Astrocyte (in vitro differentiated cells and primary cell): ENCODE measurements around the gene F12.
"Not testable (repeated sequence)": the region's sequence is repeated elsewhere in the genome, so short reads cannot be mapped to it uniquely, and the experiment has no call there.

Experiments
- EZH2 ChIP-seq: IDR thresholded peaks from 2 replicates; pipeline ENCODE4 v1.6.1; 2012; ENCODE audit warnings: mild to moderate bottlenecking, low read length, inconsistent platforms; ENCODE audit not compliant: insufficient read depth
- TF ChIP-seq, protein P1 (sequence below): IDR thresholded peaks from 2 replicates; pipeline ENCODE4 v1.5.1; 2011; ENCODE audit warnings: low read depth, mild to moderate bottlenecking, inconsistent platforms, low read length, moderate library complexity; ENCODE audit not compliant: insufficient read depth

DNA sequence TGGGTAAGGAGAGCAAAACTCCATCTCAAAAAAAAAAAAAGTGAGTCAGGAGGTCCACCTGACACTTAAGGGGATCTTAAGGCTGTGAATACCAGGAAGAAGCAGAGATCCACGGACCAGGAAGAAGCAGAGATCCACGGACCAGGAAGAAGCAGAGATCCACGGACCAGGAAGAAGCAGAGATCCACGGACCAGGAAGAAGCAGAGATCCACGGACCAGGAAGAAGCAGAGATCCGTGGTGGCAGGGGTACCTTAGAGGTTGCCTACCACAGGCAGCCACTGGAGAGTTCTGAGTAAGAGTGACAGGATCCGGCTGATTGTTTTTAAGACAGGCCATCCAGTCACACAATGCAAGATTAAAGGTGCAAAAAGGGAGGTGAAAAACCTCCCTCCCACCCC lies 11.1 kb upstream of the F12 start:
- TF ChIP-seq, protein P1, sequence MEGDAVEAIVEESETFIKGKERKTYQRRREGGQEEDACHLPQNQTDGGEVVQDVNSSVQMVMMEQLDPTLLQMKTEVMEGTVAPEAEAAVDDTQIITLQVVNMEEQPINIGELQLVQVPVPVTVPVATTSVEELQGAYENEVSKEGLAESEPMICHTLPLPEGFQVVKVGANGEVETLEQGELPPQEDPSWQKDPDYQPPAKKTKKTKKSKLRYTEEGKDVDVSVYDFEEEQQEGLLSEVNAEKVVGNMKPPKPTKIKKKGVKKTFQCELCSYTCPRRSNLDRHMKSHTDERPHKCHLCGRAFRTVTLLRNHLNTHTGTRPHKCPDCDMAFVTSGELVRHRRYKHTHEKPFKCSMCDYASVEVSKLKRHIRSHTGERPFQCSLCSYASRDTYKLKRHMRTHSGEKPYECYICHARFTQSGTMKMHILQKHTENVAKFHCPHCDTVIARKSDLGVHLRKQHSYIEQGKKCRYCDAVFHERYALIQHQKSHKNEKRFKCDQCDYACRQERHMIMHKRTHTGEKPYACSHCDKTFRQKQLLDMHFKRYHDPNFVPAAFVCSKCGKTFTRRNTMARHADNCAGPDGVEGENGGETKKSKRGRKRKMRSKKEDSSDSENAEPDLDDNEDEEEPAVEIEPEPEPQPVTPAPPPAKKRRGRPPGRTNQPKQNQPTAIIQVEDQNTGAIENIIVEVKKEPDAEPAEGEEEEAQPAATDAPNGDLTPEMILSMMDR, result not testable (repeated sequence)
- not testable (repeated sequence) for TF ChIP-seq EZH2
